Measurements from ENCODE around the gene TMC4. TPM values are rescaled to one million over a fixed set of nuclear protein-coding genes. Genes with fewer than 3 reads are reported as not detected.
"Not testable (repeated sequence)": the region's sequence is repeated elsewhere in the genome, so short reads cannot be mapped to it uniquely, and the experiment has no call there.

Gene TMC4
- total and polyA plus RNA-seq, 10 donors = 0.12 to 4.0 (median 0.77) TPM; not detected in 2

DNA sequence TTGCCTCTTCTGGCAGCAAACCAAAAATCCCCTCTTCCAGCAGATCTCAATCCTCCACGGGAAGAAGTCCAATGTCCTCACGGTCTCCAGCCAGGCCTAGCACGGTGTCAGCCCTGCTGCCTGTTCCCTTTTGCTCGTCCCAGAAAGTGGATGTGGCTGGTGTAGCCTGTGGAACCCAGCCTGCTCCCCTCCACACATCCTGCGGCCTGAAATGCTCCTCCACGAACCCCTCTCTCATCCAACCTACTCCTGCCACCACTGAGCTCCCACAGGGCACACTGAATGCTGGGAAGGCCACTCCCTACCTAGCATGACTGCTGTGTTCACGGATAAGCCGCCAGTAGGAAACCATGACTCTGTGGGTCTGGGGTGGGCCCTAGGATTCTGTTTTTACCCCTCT, 13.4 kb upstream of the TMC4 start:
- WGBS, 5 donors = 91 to 96% (median 93%) methylated on average over 8 of the region's 8 CpGs
- peak; percentile 68 for DNase-seq
- Histone ChIP-seq H3K4me1 (peaks cover 7 to 27% (median 15%) of the 10 kb centered on the region in 6 donors), H3K36me3 (peaks cover 0 to 56% (median 2%) of the 10 kb centered on the region in 6 donors), H3K27me3 (replicated peaks in 1 of 7) (no peaks in the 10 kb centered on the region), H3K27ac (peak overlapping the region in 1 of 8 donors; percentile 99), H3K4me3 (no peak overlapping the region), H3K9me3 (no peaks in the 10 kb centered on the region)
- TF ChIP-seq POLR2AphosphoS5 (IDR thresholded peaks at IDR 0.05) (no peak), POLR2A (IDR thresholded peaks at IDR 0.05) (no peak)
- intact Hi-C loops (cut with DNase I; ENCODE audit: low total_unique reads) = no loop called here

DNA sequence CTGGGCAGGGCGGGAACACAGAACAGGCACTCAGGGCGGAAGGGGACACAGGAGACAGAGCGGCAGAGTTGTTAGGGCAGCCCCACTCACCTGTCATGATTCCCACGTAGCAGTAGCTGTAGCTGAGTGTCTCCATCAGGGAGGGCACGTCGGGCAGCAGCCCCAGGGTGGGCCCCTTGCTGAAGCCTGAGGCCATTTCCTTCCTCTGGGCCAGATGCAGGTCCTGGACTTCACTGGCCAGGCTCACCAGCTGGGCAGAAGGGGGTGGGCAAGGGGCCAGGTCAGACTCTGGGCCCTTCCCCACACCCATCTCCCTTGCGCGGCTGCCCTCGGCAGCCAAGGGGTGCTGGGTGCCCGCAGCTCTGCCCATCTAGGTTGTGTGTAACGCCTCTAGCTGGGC, 10.5 kb upstream of the TMC4 start:
- TF ChIP-seq POLR2AphosphoS5 (IDR thresholded peaks at IDR 0.05) (peak in 1 of 3 donors; percentile 42), POLR2A (IDR thresholded peaks at IDR 0.05) (no peak)
- TF ChIP-seq, protein P1, sequence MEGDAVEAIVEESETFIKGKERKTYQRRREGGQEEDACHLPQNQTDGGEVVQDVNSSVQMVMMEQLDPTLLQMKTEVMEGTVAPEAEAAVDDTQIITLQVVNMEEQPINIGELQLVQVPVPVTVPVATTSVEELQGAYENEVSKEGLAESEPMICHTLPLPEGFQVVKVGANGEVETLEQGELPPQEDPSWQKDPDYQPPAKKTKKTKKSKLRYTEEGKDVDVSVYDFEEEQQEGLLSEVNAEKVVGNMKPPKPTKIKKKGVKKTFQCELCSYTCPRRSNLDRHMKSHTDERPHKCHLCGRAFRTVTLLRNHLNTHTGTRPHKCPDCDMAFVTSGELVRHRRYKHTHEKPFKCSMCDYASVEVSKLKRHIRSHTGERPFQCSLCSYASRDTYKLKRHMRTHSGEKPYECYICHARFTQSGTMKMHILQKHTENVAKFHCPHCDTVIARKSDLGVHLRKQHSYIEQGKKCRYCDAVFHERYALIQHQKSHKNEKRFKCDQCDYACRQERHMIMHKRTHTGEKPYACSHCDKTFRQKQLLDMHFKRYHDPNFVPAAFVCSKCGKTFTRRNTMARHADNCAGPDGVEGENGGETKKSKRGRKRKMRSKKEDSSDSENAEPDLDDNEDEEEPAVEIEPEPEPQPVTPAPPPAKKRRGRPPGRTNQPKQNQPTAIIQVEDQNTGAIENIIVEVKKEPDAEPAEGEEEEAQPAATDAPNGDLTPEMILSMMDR (IDR thresholded peaks at IDR 0.05 in 8 of 11, conservative IDR thresholded peaks at IDR 0.05 in 3 of 11) = no peak

DNA sequence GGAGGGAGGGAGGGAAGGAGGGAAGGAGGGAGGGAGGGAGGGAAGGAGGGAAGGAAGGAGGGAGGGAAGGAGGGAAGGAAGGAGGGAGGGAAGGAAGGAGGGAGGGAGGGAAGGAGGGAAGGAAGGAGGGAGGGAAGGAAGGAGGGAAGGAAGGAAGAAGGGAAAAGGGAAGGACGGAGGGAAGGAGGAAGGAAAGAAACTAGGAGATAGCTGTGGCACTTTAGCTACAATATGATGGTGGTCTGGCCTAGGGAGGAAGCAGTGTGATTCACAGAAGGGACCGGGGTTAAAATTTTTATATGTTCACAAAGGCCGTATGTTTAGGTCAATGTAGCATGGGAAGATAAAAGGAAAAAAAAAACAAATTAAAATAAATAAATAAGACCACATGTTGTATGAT, 8.9 kb upstream of the TMC4 start:
- H3K9me3 ChIP-seq; H3K4me1 ChIP-seq; H3K27ac ChIP-seq; H3K27me3 ChIP-seq (replicated peaks in 1 of 7); DNase-seq; intact Hi-C loops (cut with DNase I; ENCODE audit: low total_unique reads); H3K4me3 ChIP-seq: not testable (repeated sequence)
- peaks cover 0 to 93% (median 18%) of the 10 kb centered on the region in 6 donors for H3K36me3 ChIP-seq
- 83 to 88% (median 85%) methylated on average over 3 of the region's 3 CpGs for WGBS, 5 donors

More for the DNA sequence above, 10.5 kb upstream of the TMC4 start:
- peaks cover 4 to 19% (median 9%) of the 10 kb centered on the region in 6 donors for H3K4me1 ChIP-seq
- no peaks in the 10 kb centered on the region for H3K27me3 ChIP-seq (replicated peaks in 1 of 7)
- H3K4me3 ChIP-seq = no peak overlapping the region
- peak; percentile 67 for DNase-seq
- no peaks in the 10 kb centered on the region for H3K9me3 ChIP-seq
- 81 to 93% (median 83%) methylated on average over 10 to 11 of the region's 11 CpGs for WGBS, 5 donors
- no peak overlapping the region for H3K27ac ChIP-seq
- peaks cover 0 to 85% (median 16%) of the 10 kb centered on the region in 6 donors for H3K36me3 ChIP-seq
- intact Hi-C loops (cut with DNase I; ENCODE audit: low total_unique reads) = no loop called here

DNA sequence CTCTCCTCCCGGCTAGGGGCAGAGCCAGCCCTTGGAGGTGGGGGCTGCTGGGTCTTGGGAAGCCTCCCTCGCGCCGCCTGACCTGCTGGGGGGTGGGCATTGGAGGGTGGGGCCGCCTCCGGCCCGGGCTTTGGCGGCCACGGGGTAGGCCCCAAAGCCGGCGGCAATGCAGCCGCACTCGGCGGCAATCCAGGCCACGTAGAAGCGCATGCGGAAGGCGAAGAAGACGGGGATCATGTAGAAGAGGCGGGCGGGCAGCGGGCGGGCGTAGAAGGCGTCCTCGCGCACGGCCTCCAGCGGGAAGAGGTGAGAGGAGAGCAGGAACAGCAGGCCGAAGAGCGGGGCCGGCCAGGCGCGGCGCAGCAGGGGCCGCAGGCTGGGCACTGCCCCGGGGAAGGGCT, 7.7 kb upstream of the TMC4 start:
- DNase-seq = peak; percentile 64
- Histone ChIP-seq H3K4me1 (no peaks in the 10 kb centered on the region), H3K27me3 (replicated peaks in 1 of 7) (no peaks in the 10 kb centered on the region), H3K4me3 (no peak overlapping the region), H3K9me3 (no peaks in the 10 kb centered on the region), H3K27ac (no peak overlapping the region), H3K36me3 (peaks cover 0 to 93% (median 18%) of the 10 kb centered on the region in 6 donors)
- intact Hi-C loops (cut with DNase I; ENCODE audit: low total_unique reads) = no loop called here
- TF ChIP-seq, protein P1 (IDR thresholded peaks at IDR 0.05 in 8 of 11, conservative IDR thresholded peaks at IDR 0.05 in 3 of 11) = no peak
- TF ChIP-seq POLR2AphosphoS5 (IDR thresholded peaks at IDR 0.05) (peak in 1 of 3 donors; percentile 36), POLR2A (IDR thresholded peaks at IDR 0.05) (no peak)
- WGBS, 5 donors = 96 to 97% (median 96%) methylated on average over 30 to 37 of the region's 37 CpGs

DNA sequence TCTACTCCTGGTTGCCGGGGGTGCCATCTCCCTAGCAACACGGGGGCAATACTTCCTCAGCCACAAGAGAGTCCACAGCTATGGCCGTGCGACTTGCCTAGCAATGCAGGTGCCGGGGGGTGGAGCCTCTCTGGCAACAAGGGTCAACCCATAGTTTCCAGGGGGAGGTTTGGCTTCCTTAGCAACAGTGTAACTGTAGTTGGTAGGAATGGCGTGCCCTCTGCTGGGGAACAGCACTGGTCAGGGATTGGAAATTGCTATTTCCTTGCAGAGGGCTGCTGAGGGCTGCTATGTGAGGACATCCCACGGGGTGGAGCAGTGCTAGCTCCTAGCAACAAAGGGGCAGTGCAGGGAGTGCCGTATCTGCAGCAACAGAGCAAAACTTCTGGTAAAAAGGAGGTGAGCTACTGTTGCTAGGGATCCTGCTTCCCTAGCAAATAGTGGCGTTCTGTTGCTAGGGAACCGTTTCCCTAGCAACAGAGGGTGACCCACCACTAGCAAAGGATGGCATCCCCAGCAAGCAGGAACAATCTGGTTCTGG, 7.0 kb upstream of the TMC4 start:
- intact Hi-C loops (cut with DNase I; ENCODE audit: low total_unique reads) = no loop called here
- TF ChIP-seq, protein P1 (IDR thresholded peaks at IDR 0.05 in 8 of 11, conservative IDR thresholded peaks at IDR 0.05 in 3 of 11) = peak in 1 of 11 experiments; percentile 22
- no peak for TF ChIP-seq POLR2AphosphoS5 (IDR thresholded peaks at IDR 0.05)

More for the DNA sequence above, 7.0 kb upstream of the TMC4 start:
- no peak overlapping the region for H3K4me3 ChIP-seq
- DNase-seq = peak; percentile 70
- H3K36me3 ChIP-seq = peaks cover 0 to 93% (median 18%) of the 10 kb centered on the region in 6 donors
- H3K4me1 ChIP-seq = no peaks in the 10 kb centered on the region
- WGBS, 5 donors = 51 to 73% (median 70%) methylated on average over 7 to 10 of the region's 10 CpGs
- no peaks in the 10 kb centered on the region for H3K27me3 ChIP-seq (replicated peaks in 1 of 7)
- H3K27ac ChIP-seq = no peak overlapping the region
- no peaks in the 10 kb centered on the region for H3K9me3 ChIP-seq
